Trophoblast cell (in vitro differentiated cells and primary cell): ENCODE results near the gene SMARCC2.

Source experiments
- DNase-seq, 2 donors: peaks; one replicate each; pipeline ENCODE4 v3.0.0-alpha.2; 2016
- H2AFZ ChIP-seq: 2 replicates; pipeline ENCODE4 v1.6.1; 2013; ENCODE audit warnings: low read length, moderate library complexity, mild to moderate bottlenecking; ENCODE audit not compliant: insufficient read depth, poor library complexity
- H2AK5ac ChIP-seq: 2 replicates; pipeline ENCODE4 v1.6.1; 2013; ENCODE audit warnings: mild to moderate bottlenecking, low read length
- H2BK120ac ChIP-seq: 2 replicates; pipeline ENCODE4 v1.6.1; 2013; ENCODE audit warnings: low read length, mild to moderate bottlenecking, moderate library complexity; ENCODE audit not compliant: insufficient read depth, poor library complexity
- H2BK12ac ChIP-seq: 2 replicates; pipeline ENCODE4 v1.6.1; 2013; ENCODE audit warnings: mild to moderate bottlenecking, low read length, moderate library complexity
- H2BK5ac ChIP-seq: 2 replicates; pipeline ENCODE4 v1.6.1; 2013; ENCODE audit warnings: low read length, low read depth, moderate library complexity, mild to moderate bottlenecking; ENCODE audit not compliant: poor library complexity
- H3K14ac ChIP-seq: 2 replicates; pipeline ENCODE4 v1.6.1; 2013; ENCODE audit warnings: mild to moderate bottlenecking, low read length
- H3K18ac ChIP-seq: 2 replicates; pipeline ENCODE4 v1.6.1; 2013; ENCODE audit warnings: mild to moderate bottlenecking, low read length
- H3K23ac ChIP-seq: 2 replicates; pipeline ENCODE4 v1.6.1; 2013; ENCODE audit warnings: low read length
- H3K27ac ChIP-seq: 2 replicates; pipeline ENCODE4 v1.5.1; 2013; ENCODE audit warnings: low read depth, mild to moderate bottlenecking, inconsistent platforms, low read length, moderate library complexity
- H3K27me3 ChIP-seq: 2 replicates; pipeline ENCODE4 v1.6.1; 2013; ENCODE audit warnings: inconsistent platforms, mild to moderate bottlenecking, low read length, moderate library complexity; ENCODE audit not compliant: insufficient read depth
- H3K36me3 ChIP-seq, 2 experiments: 1 replicate in 1 of 2; 2 replicates in 1 of 2; pipeline ENCODE4 v1.6.1; 2013; ENCODE audit warnings: low read length in 2 of 2, mild to moderate bottlenecking in 2 of 2, moderate library complexity in 1 of 2; ENCODE audit not compliant: insufficient read depth in 2 of 2, control insufficient read depth in 1 of 2
- H3K4ac ChIP-seq: 2 replicates; pipeline ENCODE4 v1.6.1; 2013; ENCODE audit warnings: low read depth, mild to moderate bottlenecking, low read length, moderate library complexity
- H3K4me1 ChIP-seq, 2 experiments: 1 replicate in 1 of 2; 2 replicates in 1 of 2; pipeline ENCODE4 v1.6.1; 2013; ENCODE audit warnings: low read length in 2 of 2, mild to moderate bottlenecking in 2 of 2, moderate library complexity in 1 of 2; ENCODE audit not compliant: insufficient read depth in 2 of 2, control insufficient read depth in 1 of 2
- H3K4me2 ChIP-seq: 2 replicates; pipeline ENCODE4 v1.6.1; 2013; ENCODE audit warnings: inconsistent platforms, mild to moderate bottlenecking, low read length, moderate library complexity
- H3K4me3 ChIP-seq: 2 replicates; pipeline ENCODE4 v1.5.1; 2013; ENCODE audit warnings: mild to moderate bottlenecking, low read depth, low read length, inconsistent platforms
- H3K79me1 ChIP-seq: one replicate; pipeline ENCODE4 v1.6.1; 2013; ENCODE audit warnings: low read length
- H3K79me2 ChIP-seq: 2 replicates; pipeline ENCODE4 v1.6.1; 2013; ENCODE audit warnings: low read length, mild to moderate bottlenecking; ENCODE audit not compliant: control insufficient read depth, insufficient read depth, poor library complexity
- H3K9ac ChIP-seq: 2 replicates; pipeline ENCODE4 v1.6.1; 2013; ENCODE audit warnings: mild to moderate bottlenecking, low read length
- H3K9me3 ChIP-seq: 2 replicates; pipeline ENCODE4 v1.6.1; 2013; ENCODE audit warnings: low read depth, mild to moderate bottlenecking, control low read depth, inconsistent platforms, low read length; ENCODE audit not compliant: insufficient read depth
- H4K12ac ChIP-seq: 2 replicates; pipeline ENCODE4 v1.6.1; 2013; ENCODE audit warnings: low read depth, mild to moderate bottlenecking, low read length, moderate library complexity
- H4K8ac ChIP-seq: 2 replicates; pipeline ENCODE4 v1.6.1; 2013; ENCODE audit warnings: low read depth, mild to moderate bottlenecking, low read length, moderate library complexity
- H4K91ac ChIP-seq: one replicate; pipeline ENCODE4 v1.6.1; 2013; ENCODE audit warnings: low read depth, mild to moderate bottlenecking, low read length, moderate library complexity
- WGBS: extraction: QIAGEN DNeasy Blood & Tissue Kit; methylation state at CpG from one replicate; pipeline ENCODE4 v1.1.7; 2013; ENCODE audit warnings: missing lambda C conversion rate; ENCODE audit not compliant: insufficient read length, insufficient coverage; ENCODE audit errors: extremely low coverage; 5-methylcytosine and 5-hydroxymethylcytosine counted together

SMARCC2 gene

DNA sequence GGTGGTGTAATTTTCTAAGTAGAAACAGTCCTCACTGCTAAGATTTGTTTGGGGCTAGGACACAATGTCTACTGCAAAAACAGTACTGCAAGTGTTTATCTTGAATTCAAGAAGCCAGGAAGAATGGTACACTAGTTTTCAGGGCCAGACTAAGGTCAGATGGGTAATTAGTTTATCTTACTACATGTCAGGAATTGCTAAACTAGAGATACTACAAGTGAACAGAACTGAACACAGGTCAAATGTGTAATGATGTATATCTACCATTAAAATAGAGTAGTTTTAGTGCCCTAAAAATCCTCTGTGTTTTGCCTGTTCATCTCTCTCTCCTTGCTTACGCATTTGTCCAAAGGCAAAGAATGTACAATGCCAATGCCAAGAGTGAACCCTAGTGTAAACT is 75.2 kb downstream of the SMARCC2 start:
- H3K4me3 ChIP-seq = no peak overlapping the region
- no peak overlapping the region for H2BK12ac ChIP-seq
- no peak overlapping the region for H3K4ac ChIP-seq
- H3K27me3 ChIP-seq = no peaks in the 10 kb centered on the region
- peaks cover 23 to 36% of the 10 kb centered on the region in 2 experiments for H3K36me3 ChIP-seq
- H3K9me3 ChIP-seq = no peaks in the 10 kb centered on the region
- H3K23ac ChIP-seq = no peak overlapping the region
- no peak overlapping the region for H2AFZ ChIP-seq
- peaks cover 8% of the 10 kb centered on the region for H3K79me2 ChIP-seq
- no peak overlapping the region for H2BK120ac ChIP-seq
- H3K4me2 ChIP-seq = no peak overlapping the region
- H3K27ac ChIP-seq = no peak overlapping the region
- no CpG with 5 or more reads among the region's 1 CpG for WGBS
- H2AK5ac ChIP-seq = no peak overlapping the region
- peaks cover 12% of the 10 kb centered on the region for H3K79me1 ChIP-seq
- no peak overlapping the region for H3K9ac ChIP-seq
- H3K4me1 ChIP-seq = peaks cover 4 to 8% of the 10 kb centered on the region in 2 experiments
- H4K91ac ChIP-seq = no peak overlapping the region
- H3K18ac ChIP-seq = no peak overlapping the region
- no peak overlapping the region for H4K12ac ChIP-seq
- no peak overlapping the region for H2BK5ac ChIP-seq
- no peak overlapping the region for H3K14ac ChIP-seq
- no peak overlapping the region for H4K8ac ChIP-seq
- DNase-seq = no peak
